Thyroid gland (tissue), 4 donors: ENCODE measurements around the gene ADAM8.

Experiments used
- POLR2A ChIP-seq, 2 donors: fragments of 450-650 bp; IDR thresholded peaks; one replicate each; pipeline ENCODE4 v1.6.1; 2017; ENCODE audit warnings: antibody characterized with exemption in 2 of 2, mild to moderate bottlenecking in 2 of 2, moderate library complexity in 1 of 2
- TF ChIP-seq, protein P1 (sequence below), 6 experiments: fragments of 200-600 bp in 3 of 6; fragments of 450-650 bp in 3 of 6; sonication (generic) in 3 of 6; IDR thresholded peaks; one replicate each; pipeline ENCODE4 v1.5.1; 2016 to 2019; ENCODE audit warnings: antibody characterized with exemption in 6 of 6, mild to moderate bottlenecking in 2 of 6, inconsistent platforms in 1 of 6, moderate library complexity in 1 of 6

DNA sequence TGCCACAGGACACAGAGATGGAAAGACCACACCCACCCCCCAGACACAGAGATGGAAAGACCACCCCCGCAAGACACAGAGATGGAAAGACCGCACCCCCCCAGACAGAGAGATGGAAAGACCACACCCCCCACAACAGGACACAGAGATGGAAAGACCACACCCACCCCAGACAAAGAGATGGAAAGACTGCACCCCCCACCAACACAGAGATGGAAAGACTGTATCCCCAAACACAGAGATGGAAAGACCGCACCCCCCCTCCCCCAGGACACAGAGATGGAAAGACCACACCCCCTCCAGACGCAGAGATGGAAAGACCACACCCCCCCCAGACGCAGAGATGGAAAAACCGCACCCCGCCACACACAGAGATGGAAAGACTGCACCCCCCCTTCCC is 40.1 kb upstream of the ADAM8 start:
- TF ChIP-seq, protein P1, sequence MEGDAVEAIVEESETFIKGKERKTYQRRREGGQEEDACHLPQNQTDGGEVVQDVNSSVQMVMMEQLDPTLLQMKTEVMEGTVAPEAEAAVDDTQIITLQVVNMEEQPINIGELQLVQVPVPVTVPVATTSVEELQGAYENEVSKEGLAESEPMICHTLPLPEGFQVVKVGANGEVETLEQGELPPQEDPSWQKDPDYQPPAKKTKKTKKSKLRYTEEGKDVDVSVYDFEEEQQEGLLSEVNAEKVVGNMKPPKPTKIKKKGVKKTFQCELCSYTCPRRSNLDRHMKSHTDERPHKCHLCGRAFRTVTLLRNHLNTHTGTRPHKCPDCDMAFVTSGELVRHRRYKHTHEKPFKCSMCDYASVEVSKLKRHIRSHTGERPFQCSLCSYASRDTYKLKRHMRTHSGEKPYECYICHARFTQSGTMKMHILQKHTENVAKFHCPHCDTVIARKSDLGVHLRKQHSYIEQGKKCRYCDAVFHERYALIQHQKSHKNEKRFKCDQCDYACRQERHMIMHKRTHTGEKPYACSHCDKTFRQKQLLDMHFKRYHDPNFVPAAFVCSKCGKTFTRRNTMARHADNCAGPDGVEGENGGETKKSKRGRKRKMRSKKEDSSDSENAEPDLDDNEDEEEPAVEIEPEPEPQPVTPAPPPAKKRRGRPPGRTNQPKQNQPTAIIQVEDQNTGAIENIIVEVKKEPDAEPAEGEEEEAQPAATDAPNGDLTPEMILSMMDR (IDR thresholded peaks at IDR 0.05): no peak
- no peak for TF ChIP-seq POLR2A (IDR thresholded peaks at IDR 0.05)
